Activated naive CD4-positive, alpha-beta T cell treated with anti-CD3 and anti-CD28 coated beads, Interleukin-2, amount 10 ng/mL, durations not matched to agents 5 hours and 36 hours (primary cell): ENCODE measurements around the gene LUC7L. TPM values are rescaled to one million over a fixed set of nuclear protein-coding genes. Genes with fewer than 3 reads are reported as not detected.

Experiments
- total RNA-seq, 2 experiments: library from RNA; stranded (reverse); gene quantifications; one replicate each; pipeline ENCODE4 v1.2.3, GENCODE V29; 2021

LUC7L gene, protein sequence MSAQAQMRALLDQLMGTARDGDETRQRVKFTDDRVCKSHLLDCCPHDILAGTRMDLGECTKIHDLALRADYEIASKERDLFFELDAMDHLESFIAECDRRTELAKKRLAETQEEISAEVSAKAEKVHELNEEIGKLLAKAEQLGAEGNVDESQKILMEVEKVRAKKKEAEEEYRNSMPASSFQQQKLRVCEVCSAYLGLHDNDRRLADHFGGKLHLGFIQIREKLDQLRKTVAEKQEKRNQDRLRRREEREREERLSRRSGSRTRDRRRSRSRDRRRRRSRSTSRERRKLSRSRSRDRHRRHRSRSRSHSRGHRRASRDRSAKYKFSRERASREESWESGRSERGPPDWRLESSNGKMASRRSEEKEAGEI
- total RNA-seq = 10 to 100 TPM; 66.4 to 67.5 TPM

GRCh38 chr16:228852-229730 is at the start of gene LUC7L:
Gene LUC7L, minus strand, starts transcription at chr16:229449. Its CDS starts 110 bp downstream, at chr16:229339.

DNA sequence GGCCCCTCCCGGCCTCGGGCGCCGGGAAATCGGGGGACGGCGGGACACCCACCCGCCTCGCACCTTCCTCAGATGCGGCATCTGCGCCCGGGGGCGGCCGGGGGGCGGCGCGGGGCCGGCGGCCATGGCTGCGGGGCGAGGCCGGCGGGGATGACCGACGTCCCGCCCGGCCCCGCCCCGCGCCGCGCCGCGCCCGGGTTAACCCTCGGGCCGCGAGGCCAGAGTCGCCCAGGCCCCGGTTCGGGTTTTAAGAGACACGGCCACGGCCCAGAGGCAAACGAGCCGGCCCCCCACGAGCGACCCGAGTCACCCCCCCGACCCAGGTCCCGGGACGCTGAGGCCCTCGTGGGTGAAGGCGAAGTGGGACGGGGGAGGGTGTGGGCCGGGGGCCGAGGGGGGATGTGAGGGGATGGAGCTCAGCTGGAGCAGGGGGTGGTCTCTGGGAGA is 46.6 kb upstream of the LUC7L start, which contains the start of gene RGS11:
Gene RGS11 (minus strand): TSS at position 159 of the 447 bp plus-strand sequence. CDS start 33 bp downstream, at position 126.

DNA sequence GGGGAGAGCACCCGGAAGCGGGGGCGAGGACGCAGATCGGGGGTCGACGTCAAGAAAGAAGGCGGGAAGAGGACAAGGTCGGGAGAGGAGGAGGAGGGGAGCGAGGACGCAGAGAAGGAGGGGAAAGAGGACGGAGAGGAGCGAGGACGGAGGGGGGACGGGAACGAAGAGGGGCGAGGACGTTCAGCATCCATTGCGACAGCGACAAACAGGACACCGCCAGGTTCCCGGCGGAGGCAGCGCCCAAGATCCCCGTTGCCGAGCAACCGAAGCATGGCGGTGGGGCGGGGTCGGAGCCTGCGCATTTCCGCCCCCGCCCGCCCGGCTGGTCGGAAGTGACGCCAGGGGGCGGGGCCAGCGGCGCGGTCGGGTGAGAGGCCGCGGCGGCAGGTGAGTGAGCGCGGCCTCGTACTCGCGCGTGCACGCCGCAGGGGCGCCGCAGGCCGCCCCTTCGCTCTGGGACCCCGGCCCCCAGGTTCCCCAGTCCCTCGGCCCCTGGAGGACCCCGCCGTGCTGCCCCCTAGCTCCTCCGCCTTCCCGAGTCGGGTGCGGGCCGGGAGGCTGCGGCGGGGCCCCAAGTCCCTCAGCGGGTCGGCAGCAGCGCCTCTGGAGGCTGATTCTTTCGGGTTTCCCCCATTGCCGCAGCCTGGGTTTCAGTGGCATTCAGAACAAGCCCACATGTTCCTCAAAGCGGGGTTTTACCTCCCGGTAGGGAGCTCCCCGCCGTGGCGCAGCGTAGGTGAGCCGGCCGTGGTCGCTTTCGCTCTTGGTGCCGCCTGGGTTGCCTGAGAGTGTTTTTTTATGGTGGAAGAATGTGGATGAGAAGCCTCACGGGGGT is 5.4 kb upstream of the LUC7L start, which contains the start of gene FAM234A:
Gene FAM234A (plus strand): TSS at position 354 of the 838 bp plus-strand sequence. CDS start 19,593 bp downstream, outside the sequence.

GRCh38 chr16:180101-180675 is 49.1 kb downstream of the LUC7L start, which contains the start of gene HBQ1:
Gene HBQ1, plus strand, starts transcription at chr16:180459. Its CDS starts 28 bp downstream, at chr16:180487.

DNA sequence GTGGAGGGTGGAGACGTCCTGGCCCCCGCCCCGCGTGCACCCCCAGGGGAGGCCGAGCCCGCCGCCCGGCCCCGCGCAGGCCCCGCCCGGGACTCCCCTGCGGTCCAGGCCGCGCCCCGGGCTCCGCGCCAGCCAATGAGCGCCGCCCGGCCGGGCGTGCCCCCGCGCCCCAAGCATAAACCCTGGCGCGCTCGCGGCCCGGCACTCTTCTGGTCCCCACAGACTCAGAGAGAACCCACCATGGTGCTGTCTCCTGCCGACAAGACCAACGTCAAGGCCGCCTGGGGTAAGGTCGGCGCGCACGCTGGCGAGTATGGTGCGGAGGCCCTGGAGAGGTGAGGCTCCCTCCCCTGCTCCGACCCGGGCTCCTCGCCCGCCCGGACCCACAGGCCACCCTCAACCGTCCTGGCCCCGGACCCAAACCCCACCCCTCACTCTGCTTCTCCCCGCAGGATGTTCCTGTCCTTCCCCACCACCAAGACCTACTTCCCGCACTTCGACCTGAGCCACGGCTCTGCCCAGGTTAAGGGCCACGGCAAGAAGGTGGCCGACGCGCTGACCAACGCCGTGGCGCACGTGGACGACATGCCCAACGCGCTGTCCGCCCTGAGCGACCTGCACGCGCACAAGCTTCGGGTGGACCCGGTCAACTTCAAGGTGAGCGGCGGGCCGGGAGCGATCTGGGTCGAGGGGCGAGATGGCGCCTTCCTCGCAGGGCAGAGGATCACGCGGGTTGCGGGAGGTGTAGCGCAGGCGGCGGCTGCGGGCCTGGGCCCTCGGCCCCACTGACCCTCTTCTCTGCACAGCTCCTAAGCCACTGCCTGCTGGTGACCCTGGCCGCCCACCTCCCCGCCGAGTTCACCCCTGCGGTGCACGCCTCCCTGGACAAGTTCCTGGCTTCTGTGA is 52.5 kb downstream of the LUC7L start, which contains the start of gene HBA1:
Gene HBA1 (plus strand): TSS at position 204 of the 906 bp plus-strand sequence. CDS start 37 bp downstream, at position 241.

GRCh38 chr16:172374-172941 is 56.8 kb downstream of the LUC7L start, which contains the start of gene HBA2:
Gene HBA2, plus strand, starts transcription at chr16:172876. Its CDS starts 37 bp downstream, at chr16:172913.

DNA sequence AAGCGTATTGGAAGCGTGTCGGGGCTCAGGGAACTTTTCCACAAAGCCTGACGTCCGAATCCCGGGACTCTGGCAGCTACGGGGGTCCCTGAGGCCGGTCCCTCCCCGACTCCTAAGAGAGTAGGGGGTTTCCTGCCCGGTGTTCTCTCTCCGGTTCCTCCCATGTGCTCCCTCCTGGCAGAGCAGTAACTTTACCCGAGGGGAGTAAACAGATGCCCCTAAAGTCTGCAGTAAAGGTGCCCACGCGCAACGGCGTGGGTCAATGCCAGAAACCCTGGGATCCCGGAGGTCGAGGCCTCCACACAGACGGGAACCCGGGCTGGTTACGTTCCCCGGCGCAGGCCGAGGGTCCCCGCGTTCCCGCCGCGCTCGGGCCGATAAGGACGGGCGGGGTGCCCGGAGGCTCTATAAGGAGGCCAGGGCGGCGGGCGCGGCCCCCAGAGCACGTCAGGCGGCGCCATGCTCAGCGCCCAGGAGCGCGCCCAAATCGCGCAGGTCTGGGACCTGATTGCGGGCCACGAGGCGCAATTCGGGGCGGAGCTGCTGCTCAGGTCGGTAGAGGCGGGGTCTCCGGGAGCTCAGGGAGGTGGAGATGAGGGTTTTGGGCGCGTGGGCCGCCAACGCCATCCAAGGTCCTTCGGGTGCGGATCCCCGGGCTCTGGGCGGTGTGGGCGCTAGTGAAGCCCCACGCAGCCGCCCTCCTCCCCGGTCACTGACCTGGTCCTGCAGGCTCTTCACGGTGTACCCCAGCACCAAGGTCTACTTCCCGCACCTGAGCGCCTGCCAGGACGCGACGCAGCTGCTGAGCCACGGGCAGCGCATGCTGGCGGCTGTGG is 63.5 kb downstream of the LUC7L start, which contains the start of gene HBM:
Gene HBM (plus strand): TSS at position 440 of the 836 bp plus-strand sequence. CDS start 20 bp downstream, at position 460.

DNA sequence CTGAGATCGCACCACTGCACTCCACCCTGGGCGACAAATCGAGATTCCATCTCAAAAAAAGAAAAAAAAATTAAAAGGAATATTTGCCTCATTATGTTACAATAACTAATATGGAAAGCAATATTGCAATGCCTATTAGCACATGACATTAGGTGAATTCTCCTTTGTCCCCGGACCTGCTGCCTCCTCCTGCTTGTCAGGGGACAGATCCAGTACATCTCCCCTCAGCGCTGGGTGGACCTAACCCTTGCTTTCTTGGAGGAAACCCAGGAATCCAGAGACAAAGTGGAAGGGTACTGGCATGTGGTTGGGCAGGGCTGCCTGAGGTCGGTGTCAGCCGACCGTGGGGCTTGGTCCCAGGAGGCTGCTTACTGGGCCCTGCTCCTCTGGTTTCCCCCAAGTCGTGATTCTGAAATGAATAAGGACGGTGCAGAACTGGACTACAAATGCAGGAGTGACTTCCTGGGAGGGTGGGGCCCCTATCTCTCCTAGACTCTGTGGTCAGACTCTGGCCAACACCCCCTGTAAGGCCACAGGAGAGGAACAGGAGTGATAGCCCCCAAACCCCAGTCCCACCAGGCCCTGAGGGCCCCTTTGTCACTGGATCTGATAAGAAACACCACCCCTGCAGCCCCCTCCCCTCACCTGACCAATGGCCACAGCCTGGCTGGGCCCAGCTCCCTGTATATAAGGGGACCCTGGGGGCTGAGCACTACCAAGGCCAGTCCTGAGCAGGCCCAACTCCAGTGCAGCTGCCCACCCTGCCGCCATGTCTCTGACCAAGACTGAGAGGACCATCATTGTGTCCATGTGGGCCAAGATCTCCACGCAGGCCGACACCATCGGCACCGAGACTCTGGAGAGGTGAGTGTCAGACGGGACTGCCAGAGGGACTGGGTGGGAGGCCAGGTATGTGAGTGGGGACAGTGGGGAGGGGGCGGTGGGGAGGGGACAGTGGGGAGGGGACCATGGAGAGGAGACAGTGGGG is 76.8 kb downstream of the LUC7L start, which contains the start of gene HBZ:
Gene HBZ (plus strand): TSS at position 504 of the 988 bp plus-strand sequence. CDS start 266 bp downstream, at position 770.

Other genes with a start within 250 kb of the LUC7L start
- 10 to 100 TPM; 24.9 to 26.6 TPM for gene POLR3K, start 175.8 kb downstream of the LUC7L start, total RNA-seq
- gene SNRNP25, start 175.6 kb downstream of the LUC7L start, total RNA-seq = 10 to 100 TPM; 33.7 to 34.8 TPM
- under 1 TPM in 1 of 2 experiments, not detected in 1; 0.31 TPM for gene RHBDF1, start 156.8 kb downstream of the LUC7L start, total RNA-seq
- 10 to 100 TPM; 52.5 to 54.2 TPM for gene MPG, start 151.2 kb downstream of the LUC7L start, total RNA-seq
- 10 to 100 TPM; 33.7 to 35.3 TPM for gene NPRL3, start 90.8 kb downstream of the LUC7L start, total RNA-seq
- gene HBZ, start 76.8 kb downstream of the LUC7L start, total RNA-seq = not detected
- gene HBM, start 63.5 kb downstream of the LUC7L start, total RNA-seq = not detected
- gene HBA2, start 56.6 kb downstream of the LUC7L start, total RNA-seq = not detected
- not detected for gene HBA1, start 52.8 kb downstream of the LUC7L start, total RNA-seq
- not detected for gene HBQ1, start 49.0 kb downstream of the LUC7L start, total RNA-seq
- 10 to 100 TPM; 28.8 to 29.6 TPM for gene FAM234A, start 5.4 kb upstream of the LUC7L start, total RNA-seq
- not detected for gene RGS11, start 46.5 kb upstream of the LUC7L start, total RNA-seq
- gene ARHGDIG, start 51.1 kb upstream of the LUC7L start, total RNA-seq = not detected
- not detected for gene PDIA2, start 53.7 kb upstream of the LUC7L start, total RNA-seq
- 10 to 100 TPM; 27.4 to 29.2 TPM for gene AXIN1, start 123.3 kb upstream of the LUC7L start, total RNA-seq
- gene MRPL28, start 141.1 kb upstream of the LUC7L start, total RNA-seq = 10 to 100 TPM; 53.4 to 56.3 TPM
- 10 to 100 TPM; 79.5 to 81.5 TPM for gene PGAP6, start 152.5 kb upstream of the LUC7L start, total RNA-seq
- gene NME4, start 167.8 kb upstream of the LUC7L start, total RNA-seq = 10 to 100 TPM; 40.7 to 43.4 TPM
- gene DECR2, start 172.4 kb upstream of the LUC7L start, total RNA-seq = 1 to 10 TPM; 5.0 to 6.0 TPM
- gene RAB11FIP3, start 196.2 kb upstream of the LUC7L start, total RNA-seq = 10 to 100 TPM; 22.0 to 24.6 TPM